ENCODE data around the gene SPEF1. TPM values are rescaled to one million over a fixed set of nuclear protein-coding genes. Genes with fewer than 3 reads are reported as not detected.
"Not testable (repeated sequence)": the region's sequence is repeated elsewhere in the genome, so short reads cannot be mapped to it uniquely, and the experiment has no call there.

The SPEF1 gene
- total RNA-seq = not detected

DNA sequence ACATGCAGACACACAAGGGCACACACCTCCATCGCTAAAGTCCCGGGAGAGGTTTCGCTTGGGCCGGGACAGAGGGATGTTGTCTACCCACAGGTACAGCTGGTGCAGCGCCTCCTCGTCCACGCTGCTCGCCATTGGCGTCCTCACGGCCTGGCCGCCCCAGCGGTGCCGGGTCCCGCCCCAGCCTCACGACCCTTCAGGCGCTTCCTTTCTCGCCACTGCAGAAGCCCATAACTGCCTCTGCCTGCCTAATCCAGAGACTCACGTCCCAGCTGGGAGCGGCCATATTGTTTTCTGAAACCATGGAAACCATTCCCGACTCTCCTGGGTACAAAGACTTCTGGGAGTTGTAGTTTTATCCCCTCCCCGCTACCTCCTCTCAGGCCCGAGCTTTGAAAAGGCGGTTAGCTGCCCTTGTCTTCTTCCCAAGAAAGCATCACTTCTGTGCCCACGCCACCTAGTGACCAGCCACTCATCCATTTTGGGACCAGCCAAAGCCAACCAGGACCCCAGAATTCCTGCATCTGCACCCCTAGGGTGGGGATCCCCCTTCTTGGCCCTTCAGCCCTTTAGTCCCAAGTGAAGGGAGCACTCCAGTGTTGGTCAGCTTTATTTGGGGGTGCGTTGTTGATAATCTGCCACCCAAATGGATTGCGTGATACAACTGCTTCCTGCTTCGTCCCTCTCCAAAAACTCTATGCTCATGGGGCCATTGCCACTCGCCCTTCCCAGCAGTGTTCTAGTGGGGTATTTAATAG, at the start of gene SPEF1:
Gene SPEF1, minus strand, starts transcription at position 296 of the 758 bp plus-strand sequence. Its CDS starts 161 bp downstream, at position 135.
- Histone ChIP-seq H3K36me3 (no peaks in the 10 kb centered on the region), H3K27me3 (peaks cover 0 to 10% (median 8%) of the 10 kb centered on the region in 3 donors), H3K9me3 (no peaks in the 10 kb centered on the region), H3K4me3 (peak within 1 kb of the TSS; percentile 53 to 73 (median 55)), H3K4me1 (peaks cover 39 to 50% of the 10 kb centered on the region in 2 donors), H3K27ac (peak within 1 kb of the TSS; percentile 47 to 67 (median 59))
- in situ Hi-C loops (cut with MboI; ENCODE audit: low sequenced_read_pairs in 4 of 4) = no loop called here
- ATAC-seq = peak; percentile 92 to 98
- intact Hi-C loops (cut with DNase I; ENCODE audit: low total_unique reads) = loop anchor here (1.0 kb wide), 1 partner anchor 13 kb away; no protein-coding TSS in a partner anchor
- DNase-seq = peak; percentile 69 to 83
- TF ChIP-seq, protein P1, sequence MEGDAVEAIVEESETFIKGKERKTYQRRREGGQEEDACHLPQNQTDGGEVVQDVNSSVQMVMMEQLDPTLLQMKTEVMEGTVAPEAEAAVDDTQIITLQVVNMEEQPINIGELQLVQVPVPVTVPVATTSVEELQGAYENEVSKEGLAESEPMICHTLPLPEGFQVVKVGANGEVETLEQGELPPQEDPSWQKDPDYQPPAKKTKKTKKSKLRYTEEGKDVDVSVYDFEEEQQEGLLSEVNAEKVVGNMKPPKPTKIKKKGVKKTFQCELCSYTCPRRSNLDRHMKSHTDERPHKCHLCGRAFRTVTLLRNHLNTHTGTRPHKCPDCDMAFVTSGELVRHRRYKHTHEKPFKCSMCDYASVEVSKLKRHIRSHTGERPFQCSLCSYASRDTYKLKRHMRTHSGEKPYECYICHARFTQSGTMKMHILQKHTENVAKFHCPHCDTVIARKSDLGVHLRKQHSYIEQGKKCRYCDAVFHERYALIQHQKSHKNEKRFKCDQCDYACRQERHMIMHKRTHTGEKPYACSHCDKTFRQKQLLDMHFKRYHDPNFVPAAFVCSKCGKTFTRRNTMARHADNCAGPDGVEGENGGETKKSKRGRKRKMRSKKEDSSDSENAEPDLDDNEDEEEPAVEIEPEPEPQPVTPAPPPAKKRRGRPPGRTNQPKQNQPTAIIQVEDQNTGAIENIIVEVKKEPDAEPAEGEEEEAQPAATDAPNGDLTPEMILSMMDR (IDR thresholded peaks at IDR 0.05 in 4 of 5, conservative IDR thresholded peaks at IDR 0.05 in 1 of 5) = peak; percentile 27 to 57 (median 36)
- no peak for TF ChIP-seq POLR2A (IDR thresholded peaks at IDR 0.05)

DNA sequence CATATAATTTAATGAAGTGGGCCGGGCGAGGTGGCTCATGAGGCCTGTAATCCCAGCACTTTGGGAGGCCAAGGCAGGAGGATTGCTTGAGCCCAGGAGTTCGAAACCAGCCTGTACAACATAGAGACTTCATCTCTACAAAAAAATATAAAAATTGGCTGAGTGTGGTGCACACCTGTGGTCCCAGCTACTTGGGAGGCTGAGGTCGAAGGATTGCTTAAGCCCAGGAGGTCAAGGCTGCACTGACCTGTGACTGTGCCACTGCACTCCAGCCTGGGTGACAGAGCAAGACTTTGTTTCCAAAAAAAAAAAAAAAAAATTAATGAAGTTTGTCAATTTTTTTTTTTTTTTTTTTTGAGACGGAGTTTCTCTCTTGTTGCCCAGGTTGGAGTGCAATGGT, 48.6 kb upstream of the SPEF1 start:
- intact Hi-C loops (cut with DNase I; ENCODE audit: low total_unique reads); in situ Hi-C loops (cut with MboI; ENCODE audit: low sequenced_read_pairs in 4 of 4); ATAC-seq; DNase-seq; H3K9me3 ChIP-seq; H3K27ac ChIP-seq; H3K4me1 ChIP-seq; H3K27me3 ChIP-seq; H3K4me3 ChIP-seq: not testable (repeated sequence)
- H3K36me3 ChIP-seq = peaks cover 0 to 14% of the 10 kb centered on the region in 2 donors

- in situ Hi-C loops (cut with MboI; ENCODE audit: low sequenced_read_pairs in 4 of 4) = no loop called here
- ATAC-seq = no peak
- intact Hi-C loops (cut with DNase I; ENCODE audit: low total_unique reads) = no loop called here
- Histone ChIP-seq H3K4me1 (no peaks in the 10 kb centered on the region), H3K9me3 (no peaks in the 10 kb centered on the region), H3K27me3 (no peaks in the 10 kb centered on the region), H3K4me3 (no peak overlapping the region), H3K27ac (no peak overlapping the region), H3K36me3 (peaks cover 0 to 24% of the 10 kb centered on the region in 2 donors)
- no peak for DNase-seq
- TF ChIP-seq, protein P1 (IDR thresholded peaks at IDR 0.05 in 4 of 5, conservative IDR thresholded peaks at IDR 0.05 in 1 of 5) = no peak
- TF ChIP-seq POLR2A (IDR thresholded peaks at IDR 0.05) = no peak
Measured at GRCh38 chr20:3828798-3829197, 47.5 kb upstream of the SPEF1 start.

DNA sequence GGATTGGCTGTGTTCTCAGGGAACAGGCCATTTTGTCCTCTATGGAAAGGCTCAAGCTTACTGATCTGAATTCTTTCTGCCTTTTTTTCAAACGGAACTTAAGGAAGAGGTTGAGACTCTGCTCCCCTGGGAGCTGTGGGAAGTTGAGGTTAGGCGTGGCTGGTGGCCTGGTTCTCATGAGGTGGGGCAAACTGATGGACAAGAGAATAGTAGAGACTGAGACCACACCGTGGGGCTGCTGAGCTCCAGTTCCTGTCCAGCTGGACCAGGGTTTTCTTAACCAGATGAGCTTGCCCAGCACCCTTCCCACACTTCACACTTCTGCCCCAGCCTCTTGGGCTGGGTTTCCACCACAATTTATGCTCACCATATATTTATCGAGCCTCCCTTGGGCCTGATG, 45.2 kb upstream of the SPEF1 start:
- H3K4me1 ChIP-seq = peaks cover 1 to 3% of the 10 kb centered on the region in 2 donors
- peak overlapping the region in 1 of 4 donors; percentile 1 for H3K27ac ChIP-seq
- no peaks in the 10 kb centered on the region for H3K9me3 ChIP-seq
- peaks cover 0 to 43% of the 10 kb centered on the region in 2 donors for H3K36me3 ChIP-seq
- DNase-seq (no peak), ATAC-seq (no peak)
- no peak for TF ChIP-seq POLR2A (IDR thresholded peaks at IDR 0.05)
- TF ChIP-seq, protein P1 (IDR thresholded peaks at IDR 0.05 in 4 of 5, conservative IDR thresholded peaks at IDR 0.05 in 1 of 5) = no peak
- intact Hi-C loops (cut with DNase I; ENCODE audit: low total_unique reads) = no loop called here
- in situ Hi-C loops (cut with MboI; ENCODE audit: low sequenced_read_pairs in 4 of 4) = no loop called here
- no peaks in the 10 kb centered on the region for H3K27me3 ChIP-seq
- H3K4me3 ChIP-seq = no peak overlapping the region

- intact Hi-C loops (cut with DNase I; ENCODE audit: low total_unique reads) = no loop called here
- H3K36me3 ChIP-seq = peaks cover 0 to 43% of the 10 kb centered on the region in 2 donors
- TF ChIP-seq POLR2A (IDR thresholded peaks at IDR 0.05) = no peak
- TF ChIP-seq, protein P1 (IDR thresholded peaks at IDR 0.05 in 4 of 5, conservative IDR thresholded peaks at IDR 0.05 in 1 of 5) = no peak
- H3K27me3 ChIP-seq = no peaks in the 10 kb centered on the region
- H3K4me1 ChIP-seq = peaks cover 7 to 8% of the 10 kb centered on the region in 2 donors
- DNase-seq = no peak
- in situ Hi-C loops (cut with MboI; ENCODE audit: low sequenced_read_pairs in 4 of 4) = no loop called here
- H3K27ac ChIP-seq = no peak overlapping the region
- H3K9me3 ChIP-seq = no peaks in the 10 kb centered on the region
- no peak for ATAC-seq
- no peak overlapping the region for H3K4me3 ChIP-seq
Measured at GRCh38 chr20:3825526-3825925, 44.3 kb upstream of the SPEF1 start.

Data from gastrocnemius medialis (tissue), 4 donors.